HK-2 (cell line): ENCODE data around the gene INKA2.
A peak's percentile ranks its signal among the peaks of the same experiment; 100 is the strongest.

Source experiments
- DNase-seq: peaks from one replicate; pipeline ENCODE4 v3.0.0-alpha.2; 2018; ENCODE audit not compliant: unreplicated experiment

Gene INKA2

DNA sequence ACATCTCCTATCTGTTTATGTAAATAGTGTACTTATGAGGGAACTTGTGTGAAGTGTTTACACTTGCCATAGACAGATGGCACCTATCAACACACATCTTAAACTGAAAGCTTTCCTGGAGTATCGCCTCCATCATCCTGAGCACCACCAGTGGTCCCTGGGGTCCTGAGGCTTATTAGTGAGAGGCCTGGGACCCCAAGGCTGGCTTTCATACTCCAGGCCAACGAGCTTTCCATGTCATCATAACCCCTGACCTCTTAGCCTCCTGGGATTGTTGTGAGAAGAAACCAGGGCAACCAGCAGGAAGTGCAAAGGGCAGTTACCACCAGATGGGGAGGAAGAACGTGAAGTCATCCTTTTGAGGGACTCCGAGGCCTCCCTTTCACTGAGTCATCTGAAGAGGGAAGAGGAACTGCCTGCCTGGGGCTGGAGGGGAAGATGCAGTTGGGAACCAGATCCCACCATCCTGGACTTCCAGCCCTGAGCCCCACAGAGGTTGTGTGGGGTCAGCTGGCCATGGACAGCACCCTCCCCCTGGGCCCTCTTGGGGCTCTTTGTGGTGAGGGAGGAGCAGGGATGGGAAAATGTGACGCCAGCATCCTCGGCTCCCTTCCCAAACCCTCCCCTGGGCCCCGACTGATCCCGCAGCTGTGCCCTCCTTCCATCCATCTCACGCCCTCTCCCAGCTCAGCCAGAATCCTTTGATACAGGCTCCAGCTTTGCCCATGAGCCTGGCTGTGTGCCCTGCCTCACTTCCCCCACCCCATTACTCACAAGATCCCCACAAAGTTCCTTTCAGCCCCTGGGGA, 5.8 kb downstream of the INKA2 start:
- DNase-seq: peak; percentile 32

DNA sequence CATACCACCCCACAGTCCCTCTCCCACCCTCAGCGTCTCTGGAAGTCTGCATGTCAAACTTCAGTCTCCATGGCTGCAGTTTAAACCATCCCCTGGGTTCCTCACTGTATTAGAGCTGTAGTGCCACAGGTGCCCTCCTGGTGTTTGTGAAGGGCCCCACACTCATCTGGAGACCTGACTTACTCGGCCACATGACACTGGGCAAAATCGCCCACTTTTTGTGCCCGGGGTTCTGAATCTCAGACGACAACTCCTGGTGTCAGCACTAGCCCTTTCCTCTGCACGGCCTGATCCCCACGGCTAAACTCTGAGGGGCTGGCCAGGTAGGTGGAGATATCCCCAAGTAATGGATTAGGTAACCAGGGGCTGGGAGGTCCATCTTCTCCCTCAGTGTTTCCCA, 6.5 kb downstream of the INKA2 start:
- no peak for DNase-seq

DNA sequence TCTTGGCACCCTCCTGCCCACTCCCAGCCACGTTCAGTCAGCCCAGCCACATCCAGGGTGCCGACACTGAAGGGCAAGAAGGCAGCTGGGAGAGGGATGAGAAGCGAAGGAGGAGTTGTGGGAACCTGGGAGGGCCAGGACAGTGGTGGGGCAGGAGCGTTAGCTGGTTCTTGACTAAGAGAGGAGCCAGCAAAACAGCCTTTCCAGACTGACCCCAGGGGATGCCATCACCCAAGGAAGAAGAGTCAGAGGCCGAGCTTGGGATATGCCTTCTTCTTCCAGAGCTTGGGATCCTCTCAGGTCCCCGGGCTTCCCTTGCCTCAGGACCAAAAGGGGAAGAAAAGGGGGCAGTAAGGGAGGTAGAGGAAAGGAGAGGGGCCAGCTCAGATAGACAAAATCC, 7.2 kb downstream of the INKA2 start:
- no peak for DNase-seq

DNA sequence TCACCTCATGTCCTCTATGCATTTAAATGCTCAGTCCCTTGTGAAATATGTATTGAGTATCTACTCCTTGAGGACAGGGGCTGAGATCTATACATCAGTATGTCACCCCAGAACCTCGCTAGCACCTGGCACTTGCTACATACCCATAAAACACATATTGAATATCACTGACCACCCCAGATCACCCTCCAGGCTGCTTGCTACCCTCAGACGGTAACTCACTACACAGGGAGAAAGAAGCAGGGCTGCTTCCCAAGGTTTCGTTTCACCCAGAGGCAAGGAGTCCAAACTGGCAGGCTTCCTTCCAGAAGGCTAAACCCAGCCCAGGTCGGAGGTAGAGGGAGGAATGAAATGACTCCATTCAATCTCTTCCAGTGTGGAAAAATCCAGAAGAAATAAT, 8.5 kb downstream of the INKA2 start:
- no peak for DNase-seq

DNA sequence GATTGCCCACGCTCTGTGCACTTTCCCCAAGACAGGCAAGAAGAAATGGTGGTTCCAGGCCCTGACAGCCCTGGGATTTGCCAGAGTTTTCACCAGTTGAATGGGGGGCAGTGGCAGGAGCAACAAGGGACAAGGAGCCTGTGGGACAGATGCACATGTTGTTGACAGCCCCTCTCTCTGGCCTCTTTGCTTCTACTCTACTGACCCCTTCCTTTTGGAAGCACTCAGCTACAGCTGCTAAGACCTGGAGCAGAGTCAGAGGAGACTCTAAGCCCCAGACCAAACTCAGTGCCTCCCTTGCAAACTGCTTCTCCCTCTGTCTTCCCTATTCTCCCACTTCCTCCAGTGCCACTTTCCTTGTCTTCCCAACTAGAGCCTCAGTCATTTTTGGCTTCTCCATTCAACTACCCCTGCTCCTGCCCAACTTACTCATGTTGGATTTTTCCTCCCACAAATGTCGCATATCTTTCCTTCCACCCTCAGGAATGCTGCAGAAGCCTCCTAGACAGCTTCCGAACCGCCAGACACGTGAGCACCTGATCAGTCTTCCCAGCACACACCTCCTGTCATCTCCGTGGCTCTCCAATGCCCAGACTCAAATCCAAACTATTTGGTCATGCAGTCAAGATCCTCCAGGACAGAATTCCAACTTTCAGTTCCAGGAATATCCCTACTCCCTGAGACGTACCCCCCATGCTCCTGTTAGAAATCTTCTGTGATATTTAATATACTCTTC, 9.1 kb downstream of the INKA2 start:
- no peak for DNase-seq

DNA sequence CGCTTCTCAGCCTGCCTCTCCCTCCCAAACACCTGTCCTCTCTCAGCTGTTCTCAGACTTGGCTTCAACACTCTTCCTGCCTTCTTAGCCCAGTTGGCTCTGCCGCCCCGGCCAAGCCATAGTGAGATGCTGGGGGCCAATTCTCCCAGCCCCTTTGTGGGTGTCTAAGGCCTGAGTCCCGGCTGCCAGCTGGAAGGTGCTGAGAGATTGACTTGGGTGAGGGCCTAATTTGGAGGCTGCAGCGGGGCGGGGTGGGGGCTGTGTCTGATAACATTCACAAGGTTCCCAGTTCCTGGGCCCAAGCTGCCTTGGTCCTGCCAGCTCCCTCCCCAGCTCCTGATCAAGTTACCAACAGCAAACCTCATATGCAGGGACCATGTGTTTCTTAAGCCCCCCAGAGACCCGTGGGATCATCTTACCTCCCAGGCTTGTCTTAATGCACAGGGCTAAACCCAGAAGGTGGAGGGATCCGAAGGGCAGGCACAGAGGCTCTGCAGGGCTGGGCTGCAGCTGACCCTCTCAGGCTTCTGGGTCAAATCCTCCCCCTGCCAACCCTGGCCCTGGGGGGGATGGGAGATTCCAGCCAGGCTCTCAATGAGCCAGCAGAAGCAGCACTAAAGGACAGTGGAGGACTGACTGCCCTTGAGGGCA, 9.8 kb downstream of the INKA2 start:
- DNase-seq: no peak

DNA sequence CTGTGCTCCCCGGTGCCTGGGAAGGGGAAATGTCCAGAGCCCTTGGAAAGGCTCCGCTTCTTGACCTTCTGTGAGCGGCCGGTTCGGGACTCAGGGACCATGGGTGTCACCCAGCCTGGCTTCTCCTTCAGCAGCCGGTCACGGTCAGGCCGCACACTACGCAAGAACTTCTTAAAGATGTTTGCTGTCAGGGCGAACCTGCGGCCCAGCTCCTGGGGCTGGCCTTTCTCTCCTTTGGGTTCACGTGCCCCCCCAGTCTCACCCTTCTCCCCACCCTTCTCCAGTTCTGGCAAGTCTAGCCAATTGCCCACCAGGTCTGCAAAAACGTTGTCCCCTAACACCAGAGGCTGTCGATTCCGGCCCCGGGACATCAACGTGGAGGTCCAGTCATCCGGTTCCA, 12.1 kb downstream of the INKA2 start:
- DNase-seq: no peak

DNA sequence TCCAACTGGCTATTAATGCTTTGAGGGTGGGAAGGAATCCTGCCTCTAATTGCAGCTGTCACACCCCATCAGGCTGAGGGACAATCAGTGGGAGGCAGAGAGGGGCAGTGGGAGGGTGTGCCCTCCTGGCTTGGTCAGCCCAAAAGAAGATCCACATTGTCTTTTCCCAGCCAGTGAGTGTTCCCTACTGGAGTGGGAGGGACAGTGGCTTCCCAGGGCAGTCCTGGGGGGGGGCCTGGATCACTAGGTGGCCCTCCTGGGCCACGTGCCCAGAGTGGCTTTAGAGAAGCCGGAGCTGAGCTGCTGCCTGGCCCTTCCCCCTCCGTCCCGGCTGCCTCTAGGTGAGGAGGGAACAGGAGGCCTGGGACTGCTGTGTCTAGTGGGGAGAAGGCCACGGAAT, 14.0 kb downstream of the INKA2 start:
- no peak for DNase-seq

DNA sequence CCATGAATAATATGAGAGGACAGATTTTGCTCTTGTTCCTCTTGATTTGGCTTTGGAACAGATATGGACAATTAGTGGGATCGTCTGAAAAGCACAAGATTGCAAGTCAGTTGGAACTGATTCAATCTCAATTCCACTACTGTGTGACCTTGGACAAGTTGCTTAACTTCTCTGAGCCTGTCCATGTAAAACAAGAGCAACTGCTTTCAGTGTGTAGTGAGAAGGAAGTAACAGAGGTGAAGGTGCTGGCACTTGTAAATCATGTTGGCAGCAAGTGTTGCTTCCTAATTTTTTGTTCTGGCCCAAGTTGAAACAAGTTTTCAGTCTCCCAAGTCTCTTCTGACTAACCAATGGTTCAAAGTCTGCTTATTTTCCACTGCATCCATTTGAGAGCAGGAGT, 15.3 kb downstream of the INKA2 start:
- no peak for DNase-seq

DNA sequence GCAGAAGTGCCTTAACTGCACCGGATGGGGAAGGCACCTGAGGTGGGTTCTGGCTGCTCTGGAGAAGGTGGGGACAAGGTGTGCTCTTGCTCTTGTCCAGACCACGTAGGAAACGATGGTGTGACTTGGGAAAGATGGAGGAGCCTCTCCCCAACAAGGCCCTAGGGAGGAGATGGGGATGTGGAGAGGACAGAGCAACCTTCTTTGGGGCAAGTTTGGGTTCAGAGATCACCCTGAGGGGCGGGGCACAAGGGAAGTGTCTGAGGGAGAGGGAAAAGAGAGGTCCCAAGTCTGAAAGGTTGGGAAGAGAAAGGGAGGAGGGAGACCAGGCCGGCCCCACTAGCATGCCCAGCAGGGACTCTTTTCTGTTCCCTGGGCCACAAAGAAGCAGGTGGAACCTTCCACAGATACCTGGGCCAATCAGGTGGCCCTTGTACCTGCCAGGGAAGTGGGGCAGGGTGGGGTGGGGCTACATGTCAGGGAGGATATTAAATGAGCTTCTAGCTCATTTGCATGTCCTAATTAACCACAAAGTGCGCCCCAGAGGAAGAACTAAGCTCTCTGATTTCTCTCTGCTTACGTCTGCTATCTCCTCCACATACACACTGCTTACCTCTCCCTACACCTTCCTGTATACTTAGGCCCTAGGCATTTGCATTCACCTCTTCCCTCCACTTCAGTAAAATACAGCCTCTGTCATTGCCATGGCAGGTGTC, 15.9 kb downstream of the INKA2 start:
- no peak for DNase-seq

DNA sequence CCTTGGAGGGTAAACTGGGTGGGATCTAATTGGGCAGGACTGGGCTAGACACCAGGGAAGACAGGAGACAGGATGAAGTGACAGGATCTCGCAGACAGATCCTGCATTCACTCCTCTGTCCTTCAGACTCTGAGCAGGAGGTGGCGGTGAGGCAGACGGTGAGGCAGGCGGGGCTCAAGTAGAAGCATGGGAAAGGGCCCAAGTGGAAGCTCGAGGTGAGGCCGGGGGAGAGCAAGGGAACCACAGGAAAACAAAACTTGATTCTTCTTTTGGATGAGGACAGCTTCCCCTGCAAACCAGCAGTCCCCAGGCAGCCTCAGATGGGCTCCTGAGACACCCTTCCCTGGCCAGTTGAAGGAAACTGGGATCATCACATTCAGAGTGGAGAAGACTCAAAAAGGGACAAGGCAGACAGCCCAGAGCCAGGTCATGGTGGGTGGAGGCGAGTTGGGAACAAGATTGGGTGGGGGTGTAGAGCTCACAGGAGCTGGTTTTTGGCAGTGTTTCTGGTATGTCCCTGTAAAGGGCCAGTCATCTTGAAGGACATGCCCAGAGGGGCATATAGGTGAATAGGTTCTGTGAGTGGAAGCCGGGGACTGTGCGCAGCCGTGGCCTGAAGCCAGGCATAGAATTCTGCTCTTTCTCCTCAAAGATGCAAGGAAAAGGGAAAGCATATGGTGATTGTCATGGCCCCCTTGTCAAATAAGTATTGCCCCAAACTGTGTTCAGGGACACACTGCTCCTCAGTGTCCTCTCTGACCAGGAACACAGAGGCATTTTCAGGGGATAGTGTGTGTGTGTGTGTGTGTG, 18.0 kb downstream of the INKA2 start:
- DNase-seq: no peak

DNA sequence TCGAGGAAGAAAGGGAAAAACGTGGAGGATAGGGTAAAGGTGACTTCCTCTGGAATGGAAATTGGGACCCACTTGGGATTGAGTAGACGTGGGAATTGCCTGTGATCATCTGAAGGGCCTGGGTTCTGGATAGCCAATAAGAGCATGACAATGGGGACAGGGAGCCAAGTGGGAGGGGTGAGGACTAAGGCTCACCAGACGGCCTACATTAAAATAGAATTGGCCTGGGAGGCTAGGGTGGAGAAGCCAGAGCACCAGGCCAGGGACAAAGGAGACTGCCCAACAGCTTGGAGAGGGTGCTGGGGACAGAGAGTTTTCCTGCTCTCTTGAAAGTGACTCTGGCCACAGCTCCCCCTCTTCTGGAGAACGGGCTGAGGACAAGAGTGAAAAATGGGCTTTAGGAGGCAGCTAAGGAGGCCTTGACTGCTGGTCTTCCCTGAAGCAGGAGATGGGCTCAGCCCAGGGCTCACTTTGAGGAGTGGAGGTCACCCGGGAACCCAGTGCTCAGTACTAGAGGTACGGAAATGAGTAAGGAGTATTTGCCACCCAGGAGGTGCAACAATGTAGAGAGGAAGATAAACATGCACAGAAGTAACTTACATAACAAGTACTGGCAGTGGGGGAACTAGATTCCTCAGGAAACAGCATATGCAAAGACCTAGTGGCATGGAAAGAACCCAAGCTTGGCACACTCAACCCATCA, 18.8 kb downstream of the INKA2 start:
- DNase-seq: no peak

DNA sequence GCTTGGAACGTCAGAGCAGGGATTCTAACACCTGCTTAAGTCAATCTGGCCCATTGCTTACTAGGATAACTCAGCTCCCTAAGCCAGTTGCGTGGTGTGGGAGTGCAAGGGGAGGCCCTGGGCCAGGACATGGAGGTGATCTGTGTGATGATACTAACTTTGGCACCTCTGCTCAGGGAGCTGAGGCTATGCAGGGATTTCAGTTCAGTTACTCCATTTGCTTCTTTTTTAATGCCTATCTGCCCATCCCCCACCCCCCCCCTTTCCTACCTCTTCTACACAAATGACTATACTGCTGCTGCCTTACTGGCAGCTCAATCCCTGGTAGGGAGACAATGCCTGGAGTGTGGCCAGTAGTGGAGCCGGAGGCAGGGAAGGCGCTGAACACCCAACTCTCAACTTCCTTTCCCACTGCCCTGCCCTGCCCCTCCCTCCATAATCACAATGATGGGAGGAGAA, 19.5 kb downstream of the INKA2 start:
- no peak for DNase-seq

DNA sequence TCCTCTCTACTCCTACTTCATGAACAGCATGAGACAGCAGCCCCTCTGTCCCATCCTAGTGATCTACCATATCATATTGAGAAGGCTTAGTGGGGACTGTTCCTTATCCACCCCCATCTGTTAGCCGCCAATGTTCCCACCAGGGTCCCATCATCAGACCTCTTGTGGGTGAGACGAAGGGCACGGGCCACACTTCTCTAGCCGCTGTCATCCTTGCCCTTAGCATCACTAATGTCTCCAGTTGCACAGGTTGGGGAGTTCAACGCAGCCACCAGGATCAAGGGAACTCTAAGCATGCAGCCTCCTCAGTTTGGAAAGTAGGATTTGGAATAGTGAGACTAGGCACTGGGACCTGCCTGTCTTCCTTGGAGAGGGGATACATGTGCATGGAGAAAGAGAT, 20.1 kb downstream of the INKA2 start:
- no peak for DNase-seq

DNA sequence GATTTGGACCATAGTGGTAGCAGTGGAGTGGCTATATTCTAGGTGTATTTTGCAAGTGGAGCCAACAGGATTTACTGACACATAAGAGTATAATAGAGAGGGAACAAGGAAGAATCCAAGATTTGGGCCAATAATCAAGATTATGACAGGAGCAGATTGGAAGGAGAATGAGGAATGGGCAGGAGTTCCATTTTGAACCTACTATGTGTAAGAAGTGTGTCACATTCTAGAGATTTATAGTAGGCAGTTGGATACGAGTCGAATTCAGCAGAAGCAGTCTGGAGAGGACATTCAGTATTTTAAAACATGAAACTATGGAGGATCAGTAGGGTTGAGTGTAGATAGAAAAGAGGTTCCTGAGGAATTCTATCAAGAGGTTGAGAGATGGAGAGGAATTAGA, 21.7 kb downstream of the INKA2 start:
- DNase-seq: no peak

DNA sequence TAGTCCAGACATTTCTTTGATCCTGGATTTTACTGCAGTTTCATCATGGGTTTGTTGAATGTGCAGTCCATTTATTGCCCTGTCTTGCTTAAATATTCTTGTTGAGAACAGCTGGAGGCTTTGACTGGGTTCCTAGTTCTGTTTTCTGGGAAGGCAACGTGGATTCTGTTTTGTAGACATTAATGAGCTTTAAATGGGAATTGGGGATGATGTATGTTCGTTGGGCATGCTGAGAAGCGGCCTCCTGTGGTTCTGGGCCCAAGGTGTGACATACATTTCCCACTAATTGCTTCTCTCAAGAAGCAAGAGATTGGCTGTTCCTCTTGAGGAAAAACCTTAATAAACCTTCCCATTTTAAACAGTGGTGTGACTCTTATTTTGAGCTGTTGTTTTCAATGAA, 22.9 kb downstream of the INKA2 start:
- DNase-seq: no peak

DNA sequence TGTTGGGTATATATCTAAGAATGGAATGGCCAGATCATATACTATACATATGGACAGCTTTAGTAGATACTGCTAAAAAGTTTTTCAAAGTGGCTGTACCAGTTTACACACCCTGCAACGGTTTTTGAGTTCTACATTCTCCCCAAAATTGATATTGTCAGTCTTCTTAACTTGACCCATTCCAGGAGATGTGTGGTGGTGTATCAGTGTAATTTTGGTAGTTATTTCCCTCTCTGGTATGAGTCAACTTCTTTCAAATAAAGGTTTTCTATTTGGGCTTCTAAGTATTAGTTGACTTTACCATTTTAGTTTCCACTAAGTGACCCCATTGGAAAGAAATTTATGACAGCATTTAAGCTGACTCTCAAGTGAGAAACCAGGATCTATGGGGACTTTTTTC, 29.2 kb downstream of the INKA2 start:
- DNase-seq: no peak

DNA sequence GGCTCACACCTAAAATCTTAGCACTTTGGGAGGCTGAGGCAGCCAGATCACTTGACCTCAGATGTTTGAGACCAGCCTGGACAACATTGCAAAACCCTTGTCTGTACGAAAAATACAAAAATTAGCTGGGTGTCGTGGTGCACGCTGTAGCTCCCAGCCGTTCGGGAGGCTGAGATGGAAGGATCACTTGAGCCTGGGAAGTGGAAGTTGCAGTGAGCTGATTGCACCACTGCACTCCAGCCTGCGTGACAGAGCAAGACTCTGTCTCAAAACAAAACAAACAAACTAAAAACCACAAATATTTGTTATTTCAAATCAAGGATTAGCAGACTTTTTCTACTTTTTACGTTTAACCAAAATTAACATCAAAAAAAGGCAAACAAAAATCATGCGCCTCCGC, 31.3 kb downstream of the INKA2 start:
- DNase-seq: no peak

DNA sequence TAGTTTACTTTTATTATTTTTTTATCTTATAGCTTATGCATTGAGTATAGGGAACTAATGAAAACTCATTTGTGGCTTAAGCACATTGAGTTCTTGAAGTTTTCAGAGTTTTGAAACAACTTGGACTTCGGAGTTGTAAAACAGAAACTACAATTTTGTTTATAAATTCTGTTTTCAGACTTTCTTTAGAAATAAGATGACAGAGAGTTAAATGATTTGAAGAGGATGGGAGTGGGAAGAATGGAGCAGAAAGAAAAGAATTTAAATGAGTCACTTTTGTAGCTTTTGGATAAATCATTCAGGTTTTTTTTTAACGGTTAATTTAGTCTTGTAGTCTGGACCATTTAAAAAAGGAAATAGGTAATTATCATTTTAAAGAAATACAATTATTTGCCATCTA, 32.3 kb downstream of the INKA2 start:
- DNase-seq: no peak

DNA sequence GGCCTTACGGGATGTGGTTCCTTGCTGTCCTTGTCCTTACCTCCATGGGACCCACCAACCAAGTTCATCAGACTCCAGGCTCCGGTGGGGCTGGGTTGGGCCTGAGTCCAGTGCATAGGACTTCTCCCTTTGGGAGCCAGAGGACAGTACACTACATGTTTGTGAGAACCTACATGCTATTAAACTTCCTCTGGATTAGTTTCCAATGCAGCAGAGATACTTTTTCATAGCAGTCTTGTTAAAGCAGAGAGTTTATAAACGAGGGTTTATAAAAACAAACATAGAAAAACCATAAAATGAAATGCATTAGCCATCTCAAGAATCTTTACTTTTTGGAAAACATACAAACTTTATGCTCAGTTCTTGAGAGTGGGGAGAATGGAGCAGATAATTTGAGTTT, 33.4 kb downstream of the INKA2 start:
- DNase-seq: no peak

DNA sequence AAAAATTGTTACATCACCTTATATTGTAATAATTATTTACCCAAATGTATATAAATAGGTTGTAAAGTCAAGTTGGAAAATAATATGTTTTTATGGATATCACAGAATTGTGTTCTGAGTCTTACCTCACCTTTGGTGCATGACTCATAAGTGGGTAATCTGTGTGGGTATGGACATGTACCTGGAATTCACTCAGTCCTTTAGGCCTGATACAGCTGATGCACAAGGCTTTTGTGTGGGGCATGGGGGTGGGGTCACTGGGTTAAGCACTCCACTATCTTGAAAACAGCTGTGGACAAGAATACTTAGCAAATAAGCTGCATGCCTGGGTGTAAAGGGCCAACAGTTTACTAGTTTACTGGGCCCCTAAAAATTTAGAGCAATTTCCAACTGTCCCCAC, 34.4 kb downstream of the INKA2 start:
- DNase-seq: no peak
